ENCODE results near the gene HOXC11.

HOXC11 gene

GRCh38 chr12:53960187-53961024 lies 12.5 kb upstream of the HOXC11 start:
- no peak for DNase-seq

- DNase-seq = no peak
These were observed 11.7 kb upstream of the HOXC11 start for GRCh38 chr12:53961025-53961761.

GRCh38 chr12:53963005-53963404 lies 9.9 kb upstream of the HOXC11 start:
- no peak for DNase-seq

- DNase-seq = no peak
These were observed 9.3 kb upstream of the HOXC11 start for GRCh38 chr12:53963434-53964314.

- no peak for DNase-seq
These were observed 8.6 kb upstream of the HOXC11 start for GRCh38 chr12:53964315-53964713.

- DNase-seq = no peak
These were observed 7.4 kb upstream of the HOXC11 start for GRCh38 chr12:53965281-53966084.

- no peak for DNase-seq
These were observed 6.9 kb upstream of the HOXC11 start for GRCh38 chr12:53966085-53966384.

GRCh38 chr12:53966385-53967133 lies 6.4 kb upstream of the HOXC11 start:
- DNase-seq = no peak

- DNase-seq = no peak
These were observed 5.5 kb upstream of the HOXC11 start for GRCh38 chr12:53967421-53967925.

GRCh38 chr12:53968214-53969127 lies 4.5 kb upstream of the HOXC11 start:
- DNase-seq = no peak

GRCh38 chr12:53969588-53970259 lies 3.2 kb upstream of the HOXC11 start:
- no peak for DNase-seq

GRCh38 chr12:53970451-53970850 lies 2.5 kb upstream of the HOXC11 start:
- no peak for DNase-seq

- no peak for DNase-seq
These were observed 1.8 kb upstream of the HOXC11 start for GRCh38 chr12:53971129-53971528.

- DNase-seq = no peak
These were observed 1.2 kb upstream of the HOXC11 start for GRCh38 chr12:53971686-53972085.

- no peak for DNase-seq
These were observed 699 bp upstream of the HOXC11 start for GRCh38 chr12:53972152-53972702.

GRCh38 chr12:53973236-53974042 lies 513 bp downstream of the HOXC11 start:
- DNase-seq = no peak

GRCh38 chr12:53974084-53975063 lies 1.4 kb downstream of the HOXC11 start, which contains the start of gene HOTAIR:
Gene HOTAIR, minus strand, starts transcription at chr12:53974954.
- no peak for DNase-seq

All from hematopoietic multipotent progenitor cell treated with erythropoietin and hydrocortisone succinate and interleukin-3 and kit ligand, for 6 days (in vitro differentiated cells).